NCI-H748 treated with DMSO at 0.1 percent for 48 hours (cell line): ENCODE measurements around the gene PPIL4.

Source experiments
- DNase-seq: peaks from one replicate; lab custom pipeline; 2025; lab: John Stamatoyannopoulos, UW

The PPIL4 gene

GRCh38 chr6:149459761-149460160 is 86.1 kb downstream of the PPIL4 start:
- DNase-seq: no peak

- no peak for DNase-seq
Measured at GRCh38 chr6:149458806-149459205, 87.0 kb downstream of the PPIL4 start.

GRCh38 chr6:149458196-149458595 is 87.6 kb downstream of the PPIL4 start:
- DNase-seq: no peak

GRCh38 chr6:149457316-149457884 is 88.4 kb downstream of the PPIL4 start:
- DNase-seq: no peak

- DNase-seq: no peak
Measured at GRCh38 chr6:149456311-149457021, 89.4 kb downstream of the PPIL4 start.

- DNase-seq: no peak
Measured at GRCh38 chr6:149455031-149455732, 90.7 kb downstream of the PPIL4 start.
